Vagina (tissue), 2 donors: Measurements from ENCODE around the gene ASCC3. TPM values are rescaled to one million over a fixed set of nuclear protein-coding genes. Genes with fewer than 3 reads are reported as not detected.

ENCODE experiments used
- DNase-seq, 2 donors: peaks; one replicate each; pipeline ENCODE4 v3.0.0-alpha.2; 2017; ENCODE audit errors: extremely low spot score in 2 of 2
- H3K27ac ChIP-seq: fragments of 200-600 bp; sonication (generic); one replicate; pipeline ENCODE4 v1.5.1; 2019
- H3K27me3 ChIP-seq: fragments of 200-600 bp; sonication (generic); one replicate; pipeline ENCODE4 v1.5.1; 2019
- H3K36me3 ChIP-seq, 2 donors: fragments of 200-600 bp; sonication (generic); one replicate each; pipeline ENCODE4 v1.5.1; 2017 to 2019
- H3K4me1 ChIP-seq: fragments of 200-600 bp; sonication (generic); one replicate; pipeline ENCODE4 v1.5.1; 2019
- H3K4me3 ChIP-seq, 2 donors: fragments of 200-600 bp; sonication (generic); 1 replicate in 1 of 2; 2 replicates in 1 of 2; pipeline ENCODE4 v1.5.1; 2016 to 2019
- H3K9me3 ChIP-seq: fragments of 200-600 bp; sonication (generic); one replicate; pipeline ENCODE4 v1.5.1; 2019
- CTCF ChIP-seq, 3 experiments: fragments of 450-650 bp in 2 of 3; fragments of 200-600 bp in 1 of 3; sonication (generic) in 1 of 3; IDR thresholded peaks; one replicate each; pipeline ENCODE4 v1.5.1; 2017 to 2019; ENCODE audit warnings: antibody characterized with exemption in 3 of 3, mild to moderate bottlenecking in 2 of 3, moderate library complexity in 2 of 3
- POLR2A ChIP-seq, 2 donors: fragments of 450-650 bp; IDR thresholded peaks; one replicate each; pipeline ENCODE4 v1.6.1; 2017; ENCODE audit warnings: antibody characterized with exemption in 2 of 2, mild to moderate bottlenecking in 2 of 2, moderate library complexity in 2 of 2
- POLR2AphosphoS5 ChIP-seq, 2 donors: sonication (generic); formaldehyde crosslinking; IDR thresholded peaks; one replicate each; pipeline ENCODE4 v1.9.0; 2017; ENCODE audit warnings: antibody characterized with exemption in 2 of 2, mild to moderate bottlenecking in 2 of 2, low read depth in 1 of 2; ENCODE audit not compliant: insufficient read depth in 1 of 2
- intact Hi-C: fragments of 100-400 bp; cut with DNase I; formaldehyde crosslinking; loops from one replicate; pipeline ENCODE4 v1.15.1; 2023
- total RNA-seq: library from RNA; depleted of rRNA; stranded (reverse); fragments of >200 nt; gene quantifications from one replicate; pipeline ENCODE4 v1.2.3, GENCODE V29; 2016

The ASCC3 gene
- total RNA-seq, 1 donor from 2014 or later = 44.7 TPM

DNA sequence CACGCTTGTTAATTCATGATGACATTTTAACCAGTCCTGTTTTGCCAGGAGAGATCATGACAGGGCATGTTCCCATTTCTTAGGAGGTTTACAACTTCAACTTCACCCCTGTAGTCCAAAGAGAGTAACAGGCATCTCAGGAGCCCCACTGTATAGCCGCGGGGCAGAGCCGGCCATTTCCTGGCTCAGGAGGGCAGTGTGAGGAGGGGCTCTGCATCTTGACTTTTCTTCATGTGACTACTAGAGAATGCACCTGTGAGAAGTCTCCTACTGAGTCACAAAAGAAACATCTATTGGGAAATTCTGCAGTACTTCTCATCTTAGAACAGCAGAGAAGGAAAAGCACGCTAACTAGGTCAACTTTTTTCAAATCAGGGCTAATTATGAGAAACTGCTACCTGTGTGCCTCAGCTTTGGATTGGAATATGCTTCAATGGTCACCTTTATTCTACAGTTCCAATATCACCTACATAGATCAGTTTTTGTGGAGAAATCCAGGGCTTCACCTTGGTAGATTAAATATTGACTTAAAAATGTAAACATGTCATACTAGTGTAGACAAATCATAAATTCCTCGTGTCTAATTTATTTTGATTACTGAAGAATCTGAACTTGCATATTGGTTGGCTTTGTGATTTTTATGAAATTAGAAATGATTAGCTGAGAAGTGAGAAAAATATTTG lies 387.8 kb downstream of the ASCC3 start:
- intact Hi-C loops = no loop called here
- TF ChIP-seq POLR2A (IDR thresholded peaks at IDR 0.05) = no peak
- TF ChIP-seq CTCF (IDR thresholded peaks at IDR 0.05) = no peak
- no peak for TF ChIP-seq POLR2AphosphoS5 (IDR thresholded peaks at IDR 0.05; ENCODE audit: insufficient read depth in 1 of 2, low read depth in 1 of 2)

DNA sequence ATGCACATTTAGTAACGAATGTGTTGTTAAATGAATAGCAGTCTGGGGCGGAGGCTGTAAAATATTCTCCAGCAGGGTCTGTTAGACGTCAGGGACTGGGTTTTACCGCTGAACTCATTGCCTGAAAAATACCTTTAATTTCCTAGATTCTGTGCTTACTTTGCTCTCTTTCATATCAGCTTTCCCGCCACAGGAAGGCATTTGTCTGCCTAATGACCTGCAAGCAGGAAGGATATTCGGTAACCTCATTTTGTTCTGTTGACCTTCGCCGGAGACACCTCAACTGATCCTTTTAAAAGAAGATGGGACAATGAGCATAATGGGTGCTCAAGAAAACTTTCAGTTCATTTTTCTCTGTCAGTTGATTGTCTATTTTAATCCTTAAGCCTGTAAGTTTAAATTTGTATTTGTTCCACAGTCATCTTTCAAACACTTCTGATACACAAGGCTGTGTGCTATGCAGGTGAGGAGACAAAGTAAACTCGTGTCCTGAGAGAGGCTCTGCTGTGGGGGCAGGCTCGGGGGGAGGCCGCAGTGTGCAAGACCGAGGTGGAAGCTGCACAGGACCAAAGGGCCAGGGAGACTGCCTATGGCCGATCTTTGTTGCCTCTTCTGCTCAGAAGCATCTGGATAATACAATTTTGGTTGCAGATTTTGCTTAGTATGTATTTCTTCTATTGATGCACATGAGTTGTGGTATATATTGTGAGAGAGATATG lies 389.0 kb downstream of the ASCC3 start:
- intact Hi-C loops = no loop called here

More for the DNA sequence above, 387.8 kb downstream of the ASCC3 start:
- no peak for DNase-seq
- H3K4me3 ChIP-seq = no peak overlapping the region
- no peak overlapping the region for H3K27ac ChIP-seq
- no peaks in the 10 kb centered on the region for H3K27me3 ChIP-seq
- no peaks in the 10 kb centered on the region for H3K36me3 ChIP-seq
- no peaks in the 10 kb centered on the region for H3K4me1 ChIP-seq
- H3K9me3 ChIP-seq = no peaks in the 10 kb centered on the region

GRCh38 chr6:100490065-100490464 lies 391.1 kb downstream of the ASCC3 start:
- TF ChIP-seq POLR2AphosphoS5 (IDR thresholded peaks at IDR 0.05; ENCODE audit: insufficient read depth in 1 of 2, low read depth in 1 of 2) (no peak), POLR2A (IDR thresholded peaks at IDR 0.05) (no peak), CTCF (IDR thresholded peaks at IDR 0.05) (no peak)
- no peaks in the 10 kb centered on the region for H3K36me3 ChIP-seq
- H3K27me3 ChIP-seq = no peaks in the 10 kb centered on the region
- H3K27ac ChIP-seq = no peak overlapping the region
- no peaks in the 10 kb centered on the region for H3K4me1 ChIP-seq
- intact Hi-C loops = no loop called here
- no peak for DNase-seq
- H3K9me3 ChIP-seq = no peaks in the 10 kb centered on the region
- H3K4me3 ChIP-seq = no peak overlapping the region

More for the DNA sequence above, 389.0 kb downstream of the ASCC3 start:
- H3K9me3 ChIP-seq = no peaks in the 10 kb centered on the region
- H3K27me3 ChIP-seq = no peaks in the 10 kb centered on the region
- no peak overlapping the region for H3K27ac ChIP-seq
- no peak overlapping the region for H3K4me3 ChIP-seq
- H3K36me3 ChIP-seq = no peaks in the 10 kb centered on the region
- no peak for DNase-seq
- H3K4me1 ChIP-seq = no peaks in the 10 kb centered on the region
- TF ChIP-seq CTCF (IDR thresholded peaks at IDR 0.05) (no peak), POLR2AphosphoS5 (IDR thresholded peaks at IDR 0.05; ENCODE audit: insufficient read depth in 1 of 2, low read depth in 1 of 2) (no peak), POLR2A (IDR thresholded peaks at IDR 0.05) (no peak)

DNA sequence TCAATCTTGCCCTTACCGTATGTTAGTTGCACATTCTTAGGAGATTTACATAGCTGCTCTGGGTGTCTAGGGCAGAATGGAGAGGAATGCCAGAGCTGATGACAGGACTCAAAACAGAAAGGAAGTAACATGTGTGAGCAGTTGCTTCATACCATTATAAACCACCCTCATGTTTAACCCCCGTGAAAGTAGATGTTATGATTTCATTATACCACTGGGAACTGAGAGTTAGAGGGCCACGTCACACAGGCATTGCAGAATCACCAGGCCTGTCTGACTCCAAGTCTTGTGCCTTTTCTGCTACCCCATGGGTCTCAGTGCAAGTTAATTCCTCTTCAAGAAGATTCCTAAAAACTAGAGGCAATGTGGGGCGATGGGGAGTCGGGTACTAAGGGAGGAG lies 392.9 kb downstream of the ASCC3 start:
- TF ChIP-seq CTCF (IDR thresholded peaks at IDR 0.05) (no peak), POLR2AphosphoS5 (IDR thresholded peaks at IDR 0.05; ENCODE audit: insufficient read depth in 1 of 2, low read depth in 1 of 2) (no peak)
- intact Hi-C loops = no loop called here
- Histone ChIP-seq H3K9me3 (no peaks in the 10 kb centered on the region), H3K27me3 (no peaks in the 10 kb centered on the region), H3K4me3 (no peak overlapping the region), H3K4me1 (no peaks in the 10 kb centered on the region), H3K27ac (no peak overlapping the region), H3K36me3 (no peaks in the 10 kb centered on the region)
- DNase-seq = no peak

DNA sequence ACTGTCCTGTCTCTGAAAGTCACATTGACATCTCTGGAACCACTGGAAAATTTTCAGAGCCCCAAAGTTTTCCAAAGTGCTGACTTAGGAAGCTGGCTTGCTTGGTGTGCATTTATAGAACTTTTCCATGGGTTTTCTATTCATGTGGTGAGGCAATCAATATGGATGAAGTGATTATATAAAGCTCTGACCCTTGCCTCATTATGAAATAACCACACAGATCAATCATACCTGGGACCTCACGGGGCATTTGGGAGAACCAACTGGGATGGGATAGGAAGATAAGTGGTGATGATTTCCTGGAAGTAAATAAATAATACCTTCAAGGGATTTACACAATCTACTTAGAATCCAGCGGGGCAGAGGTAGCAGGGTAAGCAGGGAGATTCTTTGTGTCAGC lies 393.5 kb downstream of the ASCC3 start:
- H3K4me3 ChIP-seq = no peak overlapping the region
- TF ChIP-seq POLR2A (IDR thresholded peaks at IDR 0.05) (no peak), POLR2AphosphoS5 (IDR thresholded peaks at IDR 0.05; ENCODE audit: insufficient read depth in 1 of 2, low read depth in 1 of 2) (no peak), CTCF (IDR thresholded peaks at IDR 0.05) (no peak)
- no peaks in the 10 kb centered on the region for H3K27me3 ChIP-seq
- H3K27ac ChIP-seq = no peak overlapping the region
- no peaks in the 10 kb centered on the region for H3K36me3 ChIP-seq
- intact Hi-C loops = no loop called here
- H3K4me1 ChIP-seq = no peaks in the 10 kb centered on the region
- H3K9me3 ChIP-seq = no peaks in the 10 kb centered on the region
- no peak for DNase-seq
